Stimulated activated CD8-positive, alpha-beta memory T cell treated with anti-CD3 and anti-CD28 coated beads, Interleukin-12 subunit alpha, Interleukin-12 subunit beta, amount 100 ng/mL, for 24 hours (primary cell): ENCODE results near the gene SETD1A.

Experiments used
- DNase-seq: peaks from one replicate; pipeline ENCODE4 v3.0.0-alpha.2; 2020; ENCODE audit errors: extremely low read depth

Gene SETD1A

DNA sequence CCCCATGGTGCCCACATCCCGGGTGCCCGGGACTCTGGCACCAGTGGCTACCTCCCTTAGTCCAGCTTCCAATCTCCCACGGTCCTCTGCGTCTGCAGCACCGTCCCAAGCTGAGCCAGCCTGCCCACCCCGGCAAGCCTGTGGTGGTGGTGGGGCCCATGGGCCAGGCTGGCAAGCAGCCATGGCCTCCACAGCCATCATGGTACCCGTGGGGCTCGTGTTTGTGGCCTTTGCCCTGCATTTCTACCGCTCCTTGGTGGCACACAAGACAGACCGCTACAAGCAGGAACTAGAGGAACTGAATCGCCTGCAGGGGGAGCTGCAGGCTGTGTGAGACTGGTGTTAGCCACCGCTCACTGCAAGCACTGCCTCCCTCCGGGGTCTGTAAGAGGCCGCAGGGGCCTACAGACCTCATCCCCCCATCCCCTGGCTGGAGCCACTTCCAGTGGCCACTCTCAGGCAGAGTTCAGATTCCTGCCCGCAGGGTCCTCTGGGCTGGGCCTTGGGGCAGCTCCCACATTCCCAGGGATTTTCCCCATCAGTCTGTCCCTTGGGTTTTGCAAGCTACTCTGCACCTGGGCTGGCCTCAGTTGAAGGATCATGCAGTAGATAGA, 3.9 kb upstream of the SETD1A start:
- DNase-seq, result no peak

DNA sequence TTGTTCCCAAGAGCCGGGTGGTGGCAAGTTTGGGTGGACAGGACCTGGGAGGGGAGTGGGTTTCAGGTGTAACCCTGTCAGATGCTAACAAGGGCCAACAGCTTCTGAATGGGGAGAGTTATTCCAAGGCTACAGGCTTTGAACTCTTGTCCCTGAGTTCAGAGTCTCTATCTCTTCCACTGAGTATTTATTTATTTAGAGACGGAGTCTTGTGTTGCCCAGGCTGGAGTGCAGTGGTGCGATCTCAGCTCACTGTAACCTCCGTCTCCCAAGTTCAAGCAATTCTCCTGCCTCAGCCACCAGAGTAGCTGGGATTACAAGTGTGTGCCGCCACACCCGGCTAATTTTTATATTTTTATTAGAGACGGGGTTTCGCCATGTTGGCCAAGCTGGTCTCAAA, 2.6 kb upstream of the SETD1A start:
- no peak for DNase-seq

DNA sequence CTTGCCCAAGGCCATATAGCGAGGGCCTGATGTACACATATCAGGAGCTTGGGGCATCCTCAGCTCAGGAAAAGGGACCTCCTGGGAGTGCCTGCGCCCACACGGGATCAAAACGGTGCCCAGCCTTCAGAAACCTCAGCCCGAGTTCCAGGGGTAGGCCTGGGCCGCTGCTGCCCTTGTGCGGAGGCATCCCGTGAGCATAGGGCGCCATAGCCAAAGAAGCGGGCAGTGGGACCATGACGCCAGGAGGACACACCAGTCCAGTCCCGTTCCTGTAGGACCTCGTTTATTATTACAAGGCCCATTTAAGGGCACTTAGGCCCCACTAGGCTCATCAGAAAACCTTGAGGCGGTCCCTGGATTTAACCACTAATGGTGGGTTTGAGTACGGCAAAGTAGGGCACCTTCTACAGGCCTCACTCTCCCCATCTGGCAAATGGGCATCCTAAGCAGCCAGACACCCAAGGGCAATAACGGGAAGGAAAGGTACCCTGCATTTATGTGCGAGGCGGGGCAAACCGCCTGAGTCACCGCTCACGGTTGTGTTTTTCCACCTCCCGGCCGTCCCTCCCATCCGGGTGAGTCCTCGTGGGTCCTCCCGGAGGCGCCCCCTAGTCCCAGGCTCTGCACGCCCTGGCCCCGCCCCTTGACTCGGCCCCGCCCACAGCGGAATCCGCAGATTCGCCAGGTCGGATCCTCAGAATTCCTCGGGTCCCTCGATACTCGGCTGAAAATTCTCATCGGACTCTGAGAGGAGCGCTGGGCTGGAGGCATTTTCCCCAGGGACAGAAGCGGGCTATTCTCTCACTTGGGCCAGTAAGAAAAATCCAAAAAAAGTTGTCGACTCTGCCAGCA, 726 bp upstream of the SETD1A start:
- DNase-seq, result peak; percentile 82

DNA sequence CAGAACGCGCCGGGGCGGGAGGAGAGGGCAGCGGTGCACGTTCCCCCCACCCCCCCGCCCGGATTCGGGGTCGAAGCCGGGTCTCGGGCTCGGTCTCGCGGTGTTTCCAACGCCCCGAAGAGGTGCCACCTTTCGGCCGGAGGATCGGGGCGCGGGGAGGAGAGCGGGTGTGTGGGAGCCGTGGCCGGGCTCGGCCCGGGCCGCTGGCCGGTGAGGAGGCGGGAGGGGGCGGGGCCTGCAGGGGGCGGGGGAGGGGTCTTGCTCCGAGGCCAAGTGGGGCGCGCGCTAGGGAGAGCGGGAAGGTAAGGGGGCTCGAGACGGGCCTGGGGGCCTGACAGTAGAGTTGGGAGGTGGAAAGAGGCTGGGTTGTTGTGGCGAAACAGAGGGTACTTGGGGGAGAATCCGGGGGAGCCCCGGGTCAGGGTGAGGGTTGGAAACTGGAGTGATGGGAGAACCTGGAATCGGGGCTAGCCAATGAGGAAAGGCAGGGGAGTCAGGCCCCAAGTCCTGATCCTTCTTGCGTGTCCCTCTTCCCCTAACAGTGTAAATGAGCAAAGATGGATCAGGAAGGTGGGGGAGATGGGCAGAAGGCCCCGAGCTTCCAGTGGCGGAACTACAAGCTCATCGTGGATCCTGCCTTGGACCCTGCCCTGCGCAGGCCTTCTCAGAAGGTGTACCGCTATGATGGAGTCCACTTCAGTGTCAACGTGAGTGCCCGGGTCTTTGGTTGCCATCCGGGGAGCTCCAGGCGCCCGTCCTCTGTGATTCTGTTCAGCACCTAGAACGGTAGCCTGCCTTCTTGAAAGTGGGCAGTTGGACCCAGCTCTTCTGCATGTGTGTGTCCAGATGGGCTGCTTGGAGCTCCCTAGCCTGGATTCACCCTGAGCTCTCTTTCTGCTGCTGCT, 873 bp downstream of the SETD1A start:
- no peak for DNase-seq

DNA sequence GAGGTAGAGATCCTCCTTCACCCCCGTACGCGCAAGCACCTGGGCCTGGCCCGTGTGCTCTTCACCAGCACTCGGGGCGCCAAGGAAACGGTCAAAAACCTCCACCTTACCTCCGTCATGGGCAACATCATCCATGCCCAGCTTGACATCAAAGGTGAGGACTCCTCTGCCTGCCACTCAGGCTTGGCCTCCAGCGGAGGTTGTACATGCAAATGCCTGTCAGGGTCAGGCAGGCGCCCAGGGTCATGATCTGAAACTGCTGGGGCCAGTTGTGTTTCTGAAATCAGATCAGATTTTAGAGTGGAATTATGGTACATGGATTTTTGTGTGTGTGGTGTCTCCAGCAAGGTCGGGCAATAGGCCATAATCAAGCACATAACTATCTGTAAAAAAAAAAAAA, 3.8 kb downstream of the SETD1A start:
- DNase-seq, result no peak

DNA sequence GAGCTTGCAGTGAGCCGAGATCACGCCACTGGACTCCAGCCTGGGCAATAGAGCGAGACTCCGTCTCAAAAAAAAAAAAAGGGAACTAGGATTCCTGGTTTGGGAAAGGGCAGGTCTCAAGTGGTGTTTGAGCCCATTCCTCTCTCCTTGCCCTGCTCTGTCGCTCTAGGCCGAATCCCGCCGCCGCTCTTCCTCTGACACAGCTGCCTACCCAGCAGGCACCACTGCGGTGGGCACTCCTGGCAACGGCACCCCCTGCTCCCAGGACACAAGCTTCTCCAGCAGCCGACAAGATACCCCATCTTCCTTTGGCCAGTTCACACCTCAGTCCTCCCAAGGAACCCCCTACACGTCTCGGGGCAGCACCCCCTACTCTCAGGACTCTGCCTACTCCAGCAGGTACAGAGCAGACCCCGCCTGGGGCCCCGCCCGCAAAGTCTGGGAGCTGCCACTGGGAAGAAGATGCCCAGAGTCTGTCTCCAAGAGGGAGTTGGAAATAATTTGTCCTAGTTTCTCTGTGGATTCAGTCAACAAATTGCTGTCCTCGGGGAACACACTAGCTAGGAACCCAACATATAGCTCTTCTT, 6.5 kb downstream of the SETD1A start:
- no peak for DNase-seq

DNA sequence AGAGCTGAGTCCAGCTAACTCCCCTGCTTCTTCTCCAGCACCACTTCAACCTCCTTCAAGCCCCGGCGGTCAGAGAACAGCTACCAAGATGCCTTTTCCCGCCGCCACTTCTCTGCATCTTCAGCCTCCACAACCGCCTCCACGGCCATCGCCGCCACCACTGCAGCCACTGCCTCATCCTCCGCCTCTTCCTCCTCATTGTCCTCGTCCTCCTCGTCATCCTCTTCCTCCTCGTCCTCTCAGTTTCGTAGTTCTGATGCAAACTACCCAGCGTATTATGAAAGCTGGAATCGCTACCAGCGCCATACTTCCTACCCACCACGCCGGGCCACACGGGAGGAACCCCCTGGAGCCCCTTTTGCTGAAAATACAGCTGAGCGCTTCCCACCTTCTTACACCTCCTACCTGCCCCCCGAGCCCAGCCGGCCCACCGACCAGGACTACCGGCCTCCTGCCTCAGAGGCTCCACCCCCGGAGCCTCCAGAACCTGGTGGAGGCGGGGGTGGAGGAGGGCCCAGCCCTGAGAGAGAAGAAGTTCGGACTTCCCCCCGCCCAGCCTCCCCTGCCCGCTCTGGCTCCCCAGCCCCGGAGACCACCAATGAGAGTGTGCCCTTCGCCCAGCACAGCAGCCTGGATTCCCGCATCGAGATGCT, 7.1 kb downstream of the SETD1A start:
- DNase-seq, result no peak

DNA sequence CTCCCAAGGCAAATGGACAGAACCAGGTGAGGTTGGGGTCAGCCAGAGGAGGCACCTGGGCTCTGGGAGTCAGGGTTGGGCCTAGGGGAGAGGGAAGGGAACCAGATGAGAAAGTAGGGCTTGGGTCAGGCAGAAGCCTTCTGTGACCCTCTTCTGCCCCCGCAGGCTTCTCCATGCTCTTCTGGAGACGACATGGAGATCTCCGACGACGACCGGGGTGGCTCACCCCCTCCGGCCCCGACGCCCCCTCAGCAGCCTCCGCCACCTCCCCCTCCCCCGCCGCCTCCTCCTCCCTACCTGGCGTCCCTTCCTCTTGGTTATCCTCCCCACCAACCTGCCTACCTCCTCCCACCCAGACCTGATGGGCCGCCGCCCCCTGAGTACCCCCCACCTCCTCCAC, 7.9 kb downstream of the SETD1A start:
- no peak for DNase-seq

DNA sequence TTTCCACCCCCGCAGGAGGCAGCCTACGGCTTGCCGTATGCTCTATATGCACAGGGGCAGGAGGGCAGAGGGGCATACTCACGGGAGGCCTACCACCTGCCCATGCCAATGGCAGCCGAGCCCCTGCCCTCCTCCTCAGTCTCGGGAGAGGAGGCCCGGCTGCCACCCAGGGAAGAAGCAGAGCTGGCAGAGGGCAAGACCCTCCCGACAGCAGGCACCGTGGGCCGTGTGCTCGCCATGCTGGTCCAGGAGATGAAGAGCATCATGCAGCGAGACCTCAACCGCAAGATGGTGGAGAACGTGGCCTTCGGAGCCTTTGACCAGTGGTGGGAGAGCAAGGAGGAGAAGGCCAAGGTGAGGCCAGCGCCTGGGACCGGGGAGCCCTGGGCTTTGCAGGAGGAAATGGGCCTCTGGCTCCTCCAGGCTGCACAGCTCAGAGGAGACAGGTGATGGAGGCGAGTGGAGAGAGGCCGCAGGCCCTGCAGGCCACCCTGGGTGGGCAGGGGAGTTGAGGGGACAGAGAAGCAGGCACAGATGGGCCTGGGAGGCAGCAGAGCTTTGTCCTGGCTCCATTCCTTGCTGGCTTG, 8.6 kb downstream of the SETD1A start:
- DNase-seq, result no peak

DNA sequence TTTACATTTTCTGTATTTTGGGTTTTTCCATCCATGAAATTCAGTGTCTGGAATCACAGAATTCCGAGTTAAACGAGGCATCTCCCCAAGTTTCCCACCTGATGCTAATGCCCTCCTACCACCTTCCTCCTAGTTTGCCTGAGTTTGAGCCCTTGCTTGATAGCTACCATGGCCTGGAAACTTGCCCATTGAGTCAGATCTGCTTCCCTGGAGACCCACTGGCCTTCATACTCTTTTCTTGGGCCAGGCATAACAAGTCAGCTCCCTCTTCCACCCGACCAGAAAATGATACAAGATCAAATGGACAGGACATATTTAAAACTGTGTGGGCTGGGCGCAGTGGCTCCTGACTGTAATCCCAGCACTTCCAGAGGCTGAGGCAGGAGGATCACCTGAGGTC, 10.2 kb downstream of the SETD1A start:
- no peak for DNase-seq

DNA sequence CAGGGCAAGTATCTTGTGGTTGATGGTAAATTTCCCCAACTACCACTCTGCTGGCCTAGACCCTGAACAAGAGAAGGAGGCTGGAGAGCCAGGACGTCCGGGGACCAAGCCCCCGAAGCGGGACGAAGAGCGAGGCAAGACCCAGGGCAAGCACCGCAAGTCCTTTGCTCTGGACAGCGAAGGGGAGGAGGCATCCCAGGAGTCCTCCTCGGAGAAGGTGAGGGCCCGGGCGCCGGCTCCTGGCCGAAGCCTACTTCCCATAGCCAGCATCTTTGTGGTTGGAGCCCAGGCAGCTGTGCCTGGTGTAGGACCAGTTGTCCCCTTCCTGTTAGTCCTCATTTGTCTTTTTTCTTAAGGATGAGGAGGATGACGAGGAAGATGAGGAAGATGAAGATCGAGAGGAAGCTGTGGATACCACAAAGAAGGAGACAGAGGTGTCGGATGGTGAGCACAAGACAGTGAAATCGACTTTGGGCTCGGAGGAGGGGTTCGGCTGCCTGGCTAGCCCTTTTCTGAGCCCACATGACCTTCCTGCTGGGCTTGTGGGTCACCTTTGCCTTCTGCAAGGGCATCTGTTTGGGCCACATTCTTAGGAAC, 11.8 kb downstream of the SETD1A start:
- DNase-seq, result no peak

DNA sequence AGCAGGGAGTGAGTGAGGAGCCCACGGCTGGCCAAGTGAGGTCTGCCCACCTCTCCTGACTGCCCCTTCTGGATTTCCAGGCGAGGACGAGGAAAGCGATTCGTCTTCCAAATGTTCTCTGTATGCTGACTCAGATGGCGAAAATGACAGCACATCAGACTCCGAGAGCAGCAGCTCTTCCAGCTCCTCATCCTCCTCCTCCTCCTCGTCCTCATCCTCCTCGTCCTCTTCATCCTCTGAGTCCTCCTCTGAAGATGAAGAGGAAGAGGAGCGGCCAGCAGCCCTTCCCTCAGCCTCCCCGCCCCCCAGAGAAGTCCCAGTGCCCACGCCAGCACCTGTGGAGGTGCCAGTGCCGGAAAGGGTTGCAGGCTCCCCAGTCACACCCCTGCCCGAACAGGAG, 13.7 kb downstream of the SETD1A start:
- DNase-seq, result no peak

DNA sequence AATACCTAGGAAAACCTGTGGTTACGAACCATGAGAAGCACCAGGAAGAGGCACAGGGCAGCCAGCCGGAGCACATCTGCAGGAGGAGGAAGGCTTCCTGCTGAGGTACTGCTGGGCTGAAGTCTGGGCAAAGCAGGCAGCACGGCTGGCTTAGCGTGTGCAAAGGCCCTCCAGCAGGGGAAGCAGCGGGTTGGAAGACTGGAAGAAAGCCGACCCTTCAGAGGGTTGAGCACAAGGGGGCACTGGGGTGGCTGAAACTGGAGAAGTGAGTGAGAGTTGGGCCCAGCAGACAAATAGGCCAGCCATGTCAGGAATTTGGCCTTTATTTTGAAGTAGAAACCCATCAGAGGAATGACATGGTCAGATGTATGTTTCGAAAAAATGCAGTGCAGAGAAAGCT, 15.3 kb downstream of the SETD1A start:
- no peak for DNase-seq

DNA sequence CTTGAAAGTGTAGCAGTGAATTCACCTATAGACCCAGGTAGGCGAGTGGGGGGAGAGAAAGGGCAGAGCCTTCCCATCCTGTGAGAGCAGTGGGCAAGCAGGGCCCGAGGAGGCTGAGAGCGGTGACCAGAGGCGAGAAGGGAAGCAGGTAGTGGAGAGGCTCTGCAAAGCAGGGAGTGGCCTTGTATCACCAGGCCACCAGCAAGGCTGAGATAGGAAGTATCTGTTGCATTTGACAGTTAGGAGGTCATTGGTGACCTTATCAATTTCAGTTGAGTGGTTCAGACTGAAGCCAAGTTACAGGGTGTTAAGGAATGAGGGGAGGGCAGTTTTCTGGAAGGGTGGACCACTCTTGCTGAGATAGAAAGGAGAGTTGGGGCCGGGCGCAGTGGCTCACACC, 16.8 kb downstream of the SETD1A start:
- DNase-seq, result no peak

DNA sequence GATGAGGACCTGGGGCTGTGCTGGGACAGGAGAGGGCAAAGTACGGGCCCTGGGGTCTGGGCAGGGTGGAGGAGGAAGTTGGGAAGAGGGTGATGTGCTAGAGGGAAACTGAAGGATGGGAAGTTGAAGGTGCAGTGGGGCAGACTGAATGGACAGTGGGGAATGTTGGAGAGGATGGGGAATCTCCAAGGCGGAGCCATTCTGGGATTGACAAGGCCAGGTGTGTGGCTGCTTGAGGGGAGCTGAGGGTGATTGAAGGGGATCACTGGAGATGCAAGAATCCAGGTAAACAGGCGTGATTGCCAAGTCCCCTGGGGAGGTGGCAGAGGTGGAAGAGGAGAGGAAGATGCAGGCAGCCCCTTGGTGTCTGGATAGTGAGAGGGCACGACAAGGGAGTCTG, 18.9 kb downstream of the SETD1A start:
- DNase-seq, result no peak

DNA sequence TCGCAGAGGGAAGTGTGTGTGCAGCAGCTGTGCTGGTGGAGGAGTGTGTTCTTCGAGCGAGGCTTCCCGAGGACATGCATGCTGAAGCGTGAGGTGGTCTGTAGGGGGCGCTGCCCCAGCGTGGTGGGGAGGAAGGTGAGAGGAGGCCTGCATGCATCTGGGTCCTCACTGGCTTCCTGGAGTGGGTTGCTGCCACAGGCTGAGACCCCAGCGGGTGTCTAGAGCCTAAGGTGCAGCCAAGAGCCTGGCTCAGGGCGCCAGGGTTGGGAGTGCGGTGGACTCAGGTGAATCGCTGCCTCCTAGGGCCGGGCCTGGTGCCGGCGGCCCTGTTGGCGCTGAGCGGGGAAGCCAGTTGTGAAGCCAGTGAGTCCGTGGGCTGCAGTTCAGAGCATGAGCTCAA, 19.9 kb downstream of the SETD1A start:
- no peak for DNase-seq

DNA sequence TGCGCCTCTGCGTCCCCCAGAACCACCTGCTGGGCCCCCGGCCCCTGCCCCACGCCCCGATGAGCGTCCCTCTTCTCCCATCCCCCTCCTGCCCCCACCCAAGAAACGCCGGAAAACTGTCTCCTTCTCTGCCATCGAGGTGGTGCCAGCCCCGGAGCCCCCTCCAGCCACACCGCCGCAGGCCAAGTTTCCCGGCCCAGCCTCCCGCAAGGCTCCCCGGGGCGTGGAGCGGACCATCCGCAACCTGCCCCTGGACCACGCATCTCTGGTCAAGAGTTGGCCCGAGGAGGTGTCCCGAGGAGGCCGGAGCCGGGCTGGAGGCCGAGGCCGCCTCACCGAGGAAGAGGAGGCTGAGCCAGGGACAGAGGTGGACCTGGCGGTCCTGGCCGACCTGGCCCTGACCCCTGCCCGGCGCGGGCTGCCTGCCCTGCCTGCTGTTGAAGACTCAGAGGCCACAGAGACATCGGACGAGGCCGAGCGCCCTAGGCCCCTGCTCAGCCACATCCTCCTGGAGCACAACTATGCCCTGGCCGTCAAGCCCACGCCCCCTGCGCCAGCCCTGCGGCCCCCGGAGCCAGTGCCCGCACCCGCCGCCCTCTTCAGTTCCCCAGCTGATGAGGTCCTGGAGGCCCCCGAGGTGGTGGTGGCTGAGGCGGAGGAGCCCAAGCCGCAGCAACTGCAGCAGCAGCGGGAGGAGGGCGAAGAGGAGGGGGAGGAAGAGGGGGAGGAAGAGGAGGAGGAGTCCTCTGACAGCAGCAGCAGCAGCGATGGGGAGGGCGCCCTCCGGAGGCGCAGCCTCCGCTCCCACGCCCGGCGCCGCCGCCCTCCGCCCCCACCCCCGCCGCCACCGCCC, 21.8 kb downstream of the SETD1A start:
- no peak for DNase-seq

DNA sequence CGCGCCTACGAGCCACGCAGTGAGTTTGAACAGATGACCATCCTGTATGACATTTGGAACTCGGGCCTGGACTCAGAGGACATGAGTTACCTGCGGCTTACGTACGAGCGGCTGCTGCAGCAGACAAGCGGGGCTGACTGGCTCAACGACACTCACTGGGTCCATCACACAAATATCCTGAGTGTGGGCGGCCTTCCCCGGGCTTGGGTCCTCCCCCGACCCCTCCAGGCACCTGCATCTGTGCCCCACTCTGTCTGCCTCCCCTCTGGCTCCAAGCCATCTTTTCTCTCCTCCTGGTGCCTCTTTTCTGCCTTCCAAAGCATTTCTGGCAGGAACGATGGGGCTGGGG, 22.4 kb downstream of the SETD1A start:
- DNase-seq, result no peak

DNA sequence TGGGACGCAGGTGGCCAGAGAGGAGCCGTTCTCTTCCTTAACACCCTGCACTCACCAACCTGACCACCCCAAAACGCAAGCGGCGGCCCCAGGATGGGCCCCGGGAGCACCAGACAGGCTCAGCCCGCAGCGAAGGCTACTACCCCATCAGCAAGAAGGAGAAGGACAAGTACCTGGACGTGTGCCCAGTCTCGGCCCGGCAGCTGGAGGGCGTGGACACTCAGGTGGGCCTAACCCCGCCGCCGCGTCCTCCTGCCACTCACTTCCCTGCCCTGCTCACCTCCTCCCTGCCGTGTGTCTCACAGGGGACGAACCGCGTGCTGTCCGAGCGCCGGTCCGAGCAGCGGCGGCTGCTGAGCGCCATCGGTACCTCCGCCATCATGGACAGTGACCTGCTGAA, 22.9 kb downstream of the SETD1A start:
- DNase-seq, result no peak

DNA sequence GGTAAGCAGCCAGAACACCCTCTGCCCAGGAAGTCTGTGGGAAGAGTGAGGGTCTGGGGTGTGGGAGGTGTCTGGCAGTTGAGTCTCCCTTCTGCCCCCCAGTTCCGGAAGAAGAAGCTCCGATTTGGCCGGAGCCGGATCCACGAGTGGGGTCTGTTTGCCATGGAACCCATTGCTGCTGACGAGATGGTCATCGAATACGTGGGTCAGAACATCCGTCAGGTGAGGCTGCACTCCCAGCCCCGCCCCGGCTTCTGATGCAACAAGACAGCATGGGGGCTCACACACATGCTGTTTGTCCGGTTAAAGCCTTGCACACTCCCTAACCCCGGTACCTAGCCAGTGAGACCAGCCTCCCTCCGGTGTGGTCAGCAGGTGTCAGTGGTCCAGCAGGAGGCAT, 23.4 kb downstream of the SETD1A start:
- DNase-seq, result no peak
